Measurements from ENCODE around the gene ATP9B.
A peak's percentile ranks its signal among the peaks of the same experiment; 100 is the strongest.

ATP9B gene

DNA sequence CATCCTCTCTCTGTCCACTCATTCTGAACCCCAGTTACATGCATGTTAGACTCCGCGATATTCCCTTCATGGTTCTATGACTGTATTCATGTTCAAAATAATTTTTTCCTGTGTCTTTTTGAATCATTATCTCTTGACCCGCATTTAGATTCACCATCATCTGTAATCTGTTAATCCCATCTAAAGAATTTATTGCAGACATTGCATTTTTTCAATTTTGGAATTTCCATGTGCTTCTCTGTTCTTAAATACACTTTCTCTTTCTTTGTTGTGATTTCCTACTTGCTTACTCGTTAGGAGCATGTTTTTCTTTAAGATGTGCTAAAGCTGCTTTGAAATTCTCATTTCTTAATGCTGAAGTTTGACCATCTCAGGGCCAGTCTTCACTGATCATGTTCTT is 122.2 kb downstream of the ATP9B start:
- peaks cover 12% of the 10 kb centered on the region for H3K36me3 Mint-ChIP-seq
- ATAC-seq (no peak), DNase-seq (ENCODE audit: low spot score in 2 of 2) (no peak)
- H3K4me3 Mint-ChIP-seq, result no peak overlapping the region
- peak overlapping the region; percentile 46 for H3K27ac Mint-ChIP-seq
- no peaks in the 10 kb centered on the region for H3K9me3 Mint-ChIP-seq
- H3K4me1 Mint-ChIP-seq, result peaks cover 11% of the 10 kb centered on the region

DNA sequence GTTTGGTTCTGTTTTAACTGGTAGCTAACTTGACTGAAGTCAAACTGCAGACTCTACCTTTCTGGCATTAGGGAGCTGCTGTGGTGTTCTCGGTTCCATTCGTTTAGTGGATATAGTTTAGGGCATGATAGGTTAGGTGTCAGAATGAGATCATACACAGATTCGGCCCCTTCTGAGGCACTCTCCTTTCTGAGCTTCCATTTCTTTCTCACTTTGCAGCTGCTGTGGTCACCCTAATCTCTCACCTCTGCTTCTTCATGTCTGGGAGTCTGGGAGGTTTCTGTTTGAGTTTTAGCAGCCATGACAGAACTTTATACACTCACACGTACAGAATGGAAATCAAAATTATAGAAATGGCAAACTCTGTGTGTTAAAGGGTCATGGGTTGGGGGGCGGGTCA is 122.8 kb downstream of the ATP9B start:
- Mint-ChIP-seq H3K27ac (peak overlapping the region; percentile 46), H3K4me3 (no peak overlapping the region), H3K9me3 (no peaks in the 10 kb centered on the region), H3K36me3 (peaks cover 12% of the 10 kb centered on the region), H3K4me1 (peaks cover 11% of the 10 kb centered on the region)
- DNase-seq (ENCODE audit: low spot score in 2 of 2) (no peak), ATAC-seq (peak; percentile 95)

DNA sequence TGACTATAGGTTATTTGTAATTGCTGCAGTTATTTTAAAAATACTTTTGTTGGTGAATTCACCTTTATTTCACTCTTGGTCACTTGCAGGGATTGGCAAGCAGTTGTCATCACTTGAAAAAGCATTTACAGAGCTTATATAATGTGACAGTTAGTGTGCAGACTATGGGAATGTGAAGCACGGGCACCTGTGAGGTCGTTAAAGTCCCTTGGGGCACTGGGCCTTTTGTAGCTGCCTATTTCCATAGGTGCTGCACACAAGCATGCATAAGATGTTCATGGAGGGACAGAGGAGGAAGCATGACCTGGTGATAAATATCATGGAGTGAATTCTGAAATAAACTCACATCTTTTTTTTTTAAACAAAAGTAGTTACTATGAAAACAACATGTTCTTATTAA is 124.6 kb downstream of the ATP9B start:
- Mint-ChIP-seq H3K9me3 (no peaks in the 10 kb centered on the region), H3K4me1 (peaks cover 11% of the 10 kb centered on the region), H3K4me3 (no peak overlapping the region), H3K36me3 (peaks cover 12% of the 10 kb centered on the region), H3K27ac (no peak overlapping the region)
- ATAC-seq, result no peak
- DNase-seq (ENCODE audit: low spot score in 2 of 2), result no peak

DNA sequence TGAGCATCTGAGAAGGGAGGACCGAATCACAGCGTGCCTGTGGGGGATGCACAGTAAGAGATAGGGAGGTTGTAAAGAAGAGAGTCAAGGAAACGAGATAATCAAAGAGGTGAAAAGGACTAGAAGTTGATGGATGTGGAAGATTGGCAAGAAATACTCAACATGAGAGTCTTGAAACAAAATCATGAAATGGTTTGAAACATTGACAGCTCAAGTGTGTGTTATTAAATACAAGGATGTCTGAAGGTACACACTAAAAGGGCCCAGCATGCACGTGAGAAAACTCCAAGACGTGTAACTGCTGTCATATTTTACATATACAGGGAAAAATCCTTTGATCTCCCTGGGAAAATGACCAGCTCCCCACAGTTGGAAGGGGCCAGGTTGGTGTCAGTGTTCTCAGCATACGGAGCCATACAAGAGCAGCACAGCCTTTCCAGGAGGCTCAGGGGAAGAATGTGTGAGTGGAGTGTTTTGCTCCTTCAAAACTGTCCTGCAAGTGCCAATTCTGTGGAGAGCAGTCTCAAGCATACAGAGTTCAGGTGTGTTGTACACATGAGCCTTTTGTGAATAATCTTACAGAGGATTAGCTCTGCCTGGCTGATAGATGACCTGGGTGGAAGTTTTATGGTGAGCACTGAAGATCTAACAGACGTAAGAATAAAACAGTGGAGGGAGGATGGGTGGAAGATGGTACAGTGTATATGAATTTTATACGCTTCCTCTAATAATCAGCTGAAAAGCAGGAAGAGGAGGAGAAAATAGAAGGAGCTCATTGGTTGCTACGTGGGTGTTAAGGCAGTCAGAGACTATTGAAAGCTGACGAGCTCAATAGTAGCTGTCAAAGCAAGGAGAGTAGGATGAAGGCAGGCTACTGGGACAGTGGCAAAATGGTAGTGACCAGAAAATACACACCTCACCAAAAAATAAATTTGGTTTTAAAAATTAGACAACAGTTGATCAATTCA is 126.8 kb downstream of the ATP9B start:
- Mint-ChIP-seq H3K36me3 (peaks cover 8% of the 10 kb centered on the region), H3K4me3 (no peak overlapping the region), H3K9me3 (peaks cover 4% of the 10 kb centered on the region), H3K4me1 (peaks cover 21% of the 10 kb centered on the region), H3K27ac (no peak overlapping the region)
- ATAC-seq, result no peak
- DNase-seq (ENCODE audit: low spot score in 2 of 2), result no peak

DNA sequence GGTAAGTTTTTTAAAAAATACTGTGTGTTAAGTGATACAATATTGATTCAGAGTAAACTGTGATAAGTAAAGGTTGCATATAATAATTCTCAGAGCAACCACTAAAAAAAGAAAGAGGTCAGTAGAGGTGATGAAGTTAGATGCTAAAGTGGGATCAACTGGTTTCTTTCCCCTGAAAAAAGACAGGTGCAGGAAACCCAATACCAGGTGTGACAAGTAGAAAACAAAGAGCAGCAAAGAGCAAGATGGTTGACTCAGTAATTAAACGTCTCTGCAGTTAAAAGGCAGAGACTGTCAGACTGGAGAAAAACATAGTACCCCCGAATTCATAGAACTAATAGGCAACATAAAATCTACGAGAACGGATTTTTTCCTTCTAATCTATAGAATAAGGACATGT is 128.3 kb downstream of the ATP9B start:
- ATAC-seq (no peak), DNase-seq (ENCODE audit: low spot score in 2 of 2) (no peak)
- Mint-ChIP-seq H3K36me3 (peaks cover 8% of the 10 kb centered on the region), H3K27ac (no peak overlapping the region), H3K4me1 (peaks cover 16% of the 10 kb centered on the region), H3K4me3 (no peak overlapping the region), H3K9me3 (peaks cover 4% of the 10 kb centered on the region)

DNA sequence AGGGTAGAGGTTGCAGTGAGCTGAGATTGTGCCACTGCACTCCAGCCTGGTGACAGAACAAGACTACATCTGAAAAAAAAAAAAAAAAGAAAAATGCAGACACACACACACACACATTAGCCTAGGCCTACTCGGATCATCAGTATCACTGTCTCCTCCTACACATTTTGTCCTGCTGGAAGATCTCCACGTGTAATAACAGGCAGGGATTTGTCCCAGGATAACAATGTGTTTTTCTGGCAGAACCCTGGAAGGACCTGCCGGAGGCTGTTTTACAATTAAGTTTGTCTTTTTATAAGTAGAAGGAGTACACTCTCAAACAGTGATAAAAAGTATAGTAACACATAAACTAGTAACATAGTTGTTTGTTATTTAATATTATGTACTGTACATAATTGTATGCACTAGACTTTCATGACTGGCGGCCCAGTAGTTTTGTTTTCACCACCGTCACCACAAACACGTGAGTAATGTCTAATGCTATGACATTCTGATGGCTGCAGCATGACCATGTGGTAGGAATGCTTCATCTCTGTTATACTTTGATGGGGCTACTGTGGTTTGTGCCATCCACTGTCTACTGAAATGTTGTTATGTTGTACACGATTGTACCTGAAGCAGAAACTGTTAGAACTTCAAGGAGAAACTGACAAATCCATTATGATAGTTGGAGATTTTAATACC is 130.6 kb downstream of the ATP9B start:
- Mint-ChIP-seq H3K36me3 (peaks cover 11% of the 10 kb centered on the region), H3K4me1 (peaks cover 27% of the 10 kb centered on the region), H3K27ac (peak overlapping the region; percentile 87), H3K4me3 (no peak overlapping the region), H3K9me3 (peaks cover 4% of the 10 kb centered on the region)
- ATAC-seq (peak; percentile 81), DNase-seq (ENCODE audit: low spot score in 2 of 2) (no peak)

DNA sequence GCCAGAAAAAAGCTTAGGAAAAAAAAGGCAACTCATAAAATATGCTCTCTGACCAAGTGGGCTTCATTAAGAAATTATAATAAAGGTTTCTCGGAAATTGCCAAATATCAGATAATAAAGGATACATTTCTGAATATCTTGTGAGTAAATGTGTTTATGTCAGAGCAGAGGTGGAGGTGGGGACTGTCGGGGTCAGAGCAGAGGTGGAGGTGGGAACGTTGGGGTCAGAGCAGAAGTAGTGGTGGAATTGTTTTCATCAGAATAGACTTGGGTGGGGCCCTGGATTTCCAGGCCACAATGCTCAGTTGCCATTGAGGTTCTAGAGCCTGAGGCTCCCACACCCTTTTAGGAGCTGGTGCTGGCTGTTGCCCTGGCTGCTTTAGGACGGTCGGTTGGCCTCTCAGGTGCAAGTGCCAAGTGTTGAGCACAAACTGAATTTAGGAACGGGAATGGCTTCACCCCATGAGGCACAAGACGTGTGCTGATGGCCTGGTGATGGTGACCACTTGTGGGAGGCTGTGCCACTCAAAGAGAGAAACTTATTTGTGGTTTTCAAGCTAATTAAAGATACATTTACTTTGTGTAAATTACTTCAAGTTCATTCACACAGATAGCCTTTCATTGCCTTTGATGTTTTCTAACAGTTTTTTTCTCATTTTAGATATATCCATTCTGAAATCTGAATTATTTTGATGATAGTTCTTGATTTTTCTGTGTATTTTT is 131.5 kb downstream of the ATP9B start:
- no peak for DNase-seq (ENCODE audit: low spot score in 2 of 2)
- peaks cover 27% of the 10 kb centered on the region for H3K4me1 Mint-ChIP-seq
- no peak overlapping the region for H3K4me3 Mint-ChIP-seq
- peak overlapping the region; percentile 87 for H3K27ac Mint-ChIP-seq
- ATAC-seq, result peak; percentile 79
- peaks cover 4% of the 10 kb centered on the region for H3K9me3 Mint-ChIP-seq
- H3K36me3 Mint-ChIP-seq, result peaks cover 13% of the 10 kb centered on the region

DNA sequence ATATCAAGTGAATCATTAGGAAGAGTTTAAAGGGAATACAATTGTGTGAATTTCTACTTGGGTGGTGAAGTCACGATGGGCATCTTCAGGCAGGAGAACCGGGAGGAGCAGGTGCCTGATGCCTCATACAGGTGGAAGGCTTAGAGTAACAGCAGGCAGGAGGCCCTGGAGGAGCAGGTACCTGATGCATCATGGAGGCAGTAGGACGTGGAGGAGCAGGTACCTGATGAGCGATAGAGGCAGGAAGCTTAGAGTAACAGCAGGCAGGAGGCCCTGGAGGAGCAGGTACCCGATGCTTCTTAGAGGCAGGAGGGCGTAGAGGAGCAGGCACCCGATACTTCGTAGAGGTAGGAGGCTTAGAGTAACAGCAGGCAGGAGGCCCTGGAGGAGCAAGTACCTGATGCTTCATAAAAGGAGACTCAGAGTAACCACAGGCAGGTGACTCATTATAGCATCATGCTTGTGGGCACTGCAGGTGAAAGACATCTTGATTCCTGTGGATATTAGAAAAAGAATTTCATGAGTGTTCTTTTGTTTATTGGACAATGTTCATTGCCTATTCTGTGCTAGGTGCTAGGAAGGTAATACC is 133.9 kb downstream of the ATP9B start:
- H3K4me1 Mint-ChIP-seq, result peaks cover 27% of the 10 kb centered on the region
- ATAC-seq (peak; percentile 92), DNase-seq (ENCODE audit: low spot score in 2 of 2) (no peak)
- H3K27ac Mint-ChIP-seq, result no peak overlapping the region
- peaks cover 19% of the 10 kb centered on the region for H3K36me3 Mint-ChIP-seq
- peaks cover 4% of the 10 kb centered on the region for H3K9me3 Mint-ChIP-seq
- H3K4me3 Mint-ChIP-seq, result no peak overlapping the region

DNA sequence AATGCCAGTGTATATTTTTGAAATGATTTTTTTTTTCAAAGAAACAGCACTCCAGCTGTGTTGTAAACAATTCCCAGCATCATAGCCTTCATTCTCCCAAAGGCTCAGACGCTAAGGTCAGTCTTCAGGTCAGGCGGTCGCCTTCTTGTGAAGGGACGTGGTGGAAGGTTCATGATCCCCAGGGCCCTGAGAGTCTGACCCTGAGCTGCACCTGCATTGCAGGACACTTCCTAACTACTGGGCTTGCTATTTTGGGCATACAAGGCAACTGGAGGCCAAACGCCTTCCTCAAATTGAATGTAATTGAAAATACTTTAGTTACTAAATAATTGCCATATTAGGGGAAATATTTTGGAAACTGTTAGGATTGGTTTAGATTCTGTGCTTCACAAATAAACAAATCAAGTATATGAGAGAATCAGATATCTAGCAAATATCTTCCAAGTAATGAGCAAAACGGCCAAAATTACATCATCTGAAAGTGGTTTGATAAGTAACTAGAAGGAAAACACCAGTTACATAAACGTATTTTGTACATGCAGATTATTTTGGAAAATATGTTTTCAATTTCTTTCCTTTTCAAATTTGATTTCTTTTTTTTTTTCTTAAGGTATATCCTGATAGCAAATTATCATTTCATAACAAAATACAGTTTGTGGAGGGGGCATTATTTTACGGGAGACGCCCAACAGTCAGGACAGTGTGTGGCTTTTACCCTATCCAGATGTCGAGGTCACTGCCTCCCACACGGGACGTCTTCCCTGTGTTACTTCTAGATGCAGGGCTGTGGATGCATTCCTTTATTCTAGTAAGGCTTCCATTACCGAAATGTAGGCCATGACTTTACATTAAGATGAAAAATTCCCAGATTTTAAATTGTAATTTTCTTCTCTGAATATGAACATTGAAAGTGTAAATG is 136.0 kb downstream of the ATP9B start:
- Mint-ChIP-seq H3K4me1 (peaks cover 26% of the 10 kb centered on the region), H3K9me3 (peaks cover 4% of the 10 kb centered on the region), H3K36me3 (peaks cover 19% of the 10 kb centered on the region), H3K27ac (no peak overlapping the region), H3K4me3 (no peak overlapping the region)
- ATAC-seq (no peak), DNase-seq (ENCODE audit: low spot score in 2 of 2) (no peak)

DNA sequence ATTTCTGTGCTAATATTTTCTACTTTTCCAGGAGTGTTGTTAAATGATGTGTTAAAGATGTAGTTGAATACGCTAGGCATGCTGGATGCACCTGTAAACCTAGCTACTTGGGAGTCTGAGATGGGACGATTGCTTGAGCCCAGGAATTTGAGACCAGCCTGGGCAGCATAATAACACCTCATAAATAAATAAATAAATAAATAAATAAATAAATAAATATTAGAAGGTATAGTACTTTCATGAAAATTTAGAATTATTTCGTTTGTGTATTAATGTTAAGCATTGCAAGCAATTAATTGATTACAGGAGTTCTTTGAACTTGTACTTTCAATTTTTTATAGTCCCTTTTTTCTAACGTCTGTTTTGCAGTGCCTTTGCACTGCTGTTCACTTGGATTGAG is 137.2 kb downstream of the ATP9B start:
- DNase-seq (ENCODE audit: low spot score in 2 of 2), result no peak
- Mint-ChIP-seq H3K4me3 (no peak overlapping the region), H3K9me3 (no peaks in the 10 kb centered on the region), H3K27ac (no peak overlapping the region), H3K4me1 (peaks cover 24% of the 10 kb centered on the region), H3K36me3 (peaks cover 11% of the 10 kb centered on the region)
- ATAC-seq, result no peak

DNA sequence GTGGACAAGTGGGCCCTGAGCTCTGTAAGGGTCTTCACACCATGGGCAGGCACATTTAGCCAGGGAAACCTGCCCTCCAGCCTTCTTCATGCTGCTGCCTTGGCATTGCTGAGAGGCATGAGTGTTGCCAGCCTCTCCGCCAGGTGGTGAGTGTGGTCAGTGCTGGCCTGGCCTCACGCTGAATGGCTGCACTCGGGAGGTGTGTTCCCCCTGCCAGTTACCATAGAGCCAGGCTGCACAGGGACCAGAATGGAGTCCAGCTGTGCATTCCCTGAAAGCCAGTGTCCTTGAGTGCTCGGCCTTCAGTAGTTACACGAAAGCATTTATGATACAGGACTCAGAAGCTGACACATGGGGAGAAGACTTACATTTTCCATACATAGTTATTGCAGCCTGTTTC is 139.7 kb downstream of the ATP9B start:
- no peak overlapping the region for H3K4me3 Mint-ChIP-seq

DNA sequence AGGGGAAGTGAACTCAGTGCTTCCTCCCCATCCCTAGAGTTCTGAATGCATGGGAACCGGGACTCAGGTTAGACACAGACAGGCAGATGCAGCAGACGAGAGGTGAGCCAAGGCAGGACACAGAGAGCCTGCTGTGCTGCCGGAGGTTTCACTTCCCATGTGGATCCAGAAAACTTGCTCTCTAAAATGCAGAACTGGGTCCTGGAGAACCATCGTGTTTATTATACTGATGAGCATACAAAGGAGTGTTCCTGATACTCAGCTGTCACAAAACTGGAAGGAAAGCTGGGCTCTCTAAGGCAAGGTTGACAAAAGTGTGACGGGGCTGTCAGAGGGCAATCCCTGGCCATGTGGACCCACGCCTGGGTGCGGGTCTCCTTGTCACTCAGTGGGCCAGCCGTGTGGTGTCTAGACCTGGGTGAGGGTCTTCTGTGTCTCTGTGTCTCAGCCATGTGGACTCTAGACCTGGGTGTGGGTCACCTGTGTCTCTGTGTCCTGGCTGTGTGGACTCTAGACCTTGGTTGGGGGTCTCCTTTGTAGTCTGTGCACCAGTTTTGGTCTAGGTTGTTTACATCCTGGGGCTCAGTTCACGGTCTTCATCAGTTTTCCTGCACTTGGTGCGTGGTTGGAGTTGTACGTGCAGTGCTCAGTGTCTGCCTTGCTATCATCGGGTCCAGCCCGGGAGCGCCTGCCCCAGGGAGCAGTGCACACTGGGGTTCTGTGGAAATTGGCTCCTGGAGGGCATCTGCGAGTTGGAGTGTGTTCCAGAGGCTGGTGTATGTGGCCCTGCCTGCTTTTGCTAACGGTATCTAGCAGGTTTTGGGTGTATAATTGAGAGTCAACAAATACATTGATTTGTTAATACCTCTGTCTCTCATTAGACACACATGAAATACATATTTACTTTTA is 141.1 kb downstream of the ATP9B start:
- H3K27ac Mint-ChIP-seq, result peak overlapping the region; percentile 44
- H3K36me3 Mint-ChIP-seq, result peaks cover 6% of the 10 kb centered on the region
- no peak for DNase-seq (ENCODE audit: low spot score in 2 of 2)
- peaks cover 8% of the 10 kb centered on the region for H3K4me1 Mint-ChIP-seq
- H3K4me3 Mint-ChIP-seq, result no peak overlapping the region
- H3K9me3 Mint-ChIP-seq, result no peaks in the 10 kb centered on the region
- ATAC-seq, result no peak

More for the DNA sequence above, 139.7 kb downstream of the ATP9B start:
- peaks cover 11% of the 10 kb centered on the region for H3K36me3 Mint-ChIP-seq
- DNase-seq (ENCODE audit: low spot score in 2 of 2) (no peak), ATAC-seq (no peak)
- no peak overlapping the region for H3K27ac Mint-ChIP-seq
- H3K4me1 Mint-ChIP-seq, result peaks cover 8% of the 10 kb centered on the region
- no peaks in the 10 kb centered on the region for H3K9me3 Mint-ChIP-seq

DNA sequence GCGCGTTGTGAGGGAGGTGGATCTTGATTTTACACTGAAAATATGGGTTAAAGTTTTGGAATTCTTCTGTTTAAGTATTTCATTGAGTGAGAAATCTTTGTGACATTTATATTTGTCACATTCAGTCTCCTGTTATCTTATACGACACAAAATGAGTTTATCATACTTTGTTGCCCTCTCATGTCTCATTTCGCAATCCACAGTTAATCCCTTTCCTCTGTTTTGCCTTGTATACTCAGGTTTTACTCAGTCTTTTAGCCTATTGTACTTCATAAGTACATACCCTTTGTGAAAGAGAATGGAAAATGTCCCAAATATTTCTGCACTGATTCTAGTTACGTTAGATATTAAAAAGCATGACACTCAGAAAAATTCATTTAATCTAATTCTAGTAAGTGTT is 142.7 kb downstream of the ATP9B start:
- Mint-ChIP-seq H3K4me1 (peaks cover 8% of the 10 kb centered on the region), H3K27ac (no peak overlapping the region), H3K36me3 (peaks cover 4% of the 10 kb centered on the region), H3K9me3 (no peaks in the 10 kb centered on the region), H3K4me3 (no peak overlapping the region)
- DNase-seq (ENCODE audit: low spot score in 2 of 2) (no peak), ATAC-seq (no peak)

All from stimulated activated effector memory CD8-positive, alpha-beta T cell treated with anti-CD3 and anti-CD28 coated beads, Interleukin-12 subunit alpha, Interleukin-12 subunit beta, amount 100 ng/mL, for 72 hours (primary cell).